OCI-LY7 (cell line): Measurements from ENCODE around the gene CCDC9B. TPM values are rescaled to one million over a fixed set of nuclear protein-coding genes. Genes with fewer than 3 reads are reported as not detected.
A peak's percentile ranks its signal among the peaks of the same experiment; 100 is the strongest.

Source experiments
- BruUV-seq: library from RNA; stranded (reverse); fragments of 400-500 nt; replicated peaks from 2 replicates; lab custom pipeline; 2021; lab: Mats Ljungman, UMichigan
- CTCF ChIA-PET: fragments of 300-600 bp; sonication (Branson Sonifier 250); formaldehyde crosslinking; loops from one replicate; lab custom pipeline; 2022; ENCODE audit warnings: antibody characterized with exemption; ENCODE audit not compliant: unreplicated experiment; lab: Charles Lee
- POLR2A ChIA-PET: fragments of 300-600 bp; sonication (Branson Sonifier 250); formaldehyde crosslinking; loops from one replicate; lab custom pipeline; 2022; ENCODE audit warnings: antibody characterized with exemption; lab: Charles Lee
- DNase-seq: peaks from one replicate; pipeline ENCODE4 v3.0.0-alpha.2; 2015; ENCODE audit warnings: low spot score
- H2AFZ ChIP-seq: fragments of 200-600 bp; sonication (generic), shearing (Covaris generic); 2 replicates; pipeline ENCODE4 v1.6.1; 2014; ENCODE audit warnings: mild to moderate bottlenecking, antibody characterized with exemption, low read length, moderate library complexity
- H3K27ac ChIP-seq: fragments of 200-600 bp; sonication (generic); 2 replicates; pipeline ENCODE4 v1.5.1; 2014; ENCODE audit warnings: mixed run types, low read depth, mild to moderate bottlenecking, moderate library complexity, low read length, inconsistent platforms; ENCODE audit not compliant: poor library complexity, severe bottlenecking
- H3K36me3 ChIP-seq: fragments of 200-600 bp; sonication (generic); 2 replicates; pipeline ENCODE4 v1.6.1; 2014; ENCODE audit warnings: mild to moderate bottlenecking, antibody characterized with exemption, low read length, moderate library complexity, mixed read lengths; ENCODE audit not compliant: insufficient read depth
- H3K4me1 ChIP-seq: fragments of 200-600 bp; sonication (generic); 2 replicates; pipeline ENCODE4 v1.5.1; 2014; ENCODE audit warnings: mild to moderate bottlenecking, low read length; ENCODE audit not compliant: insufficient read depth, poor library complexity, severe bottlenecking
- H3K4me2 ChIP-seq: fragments of 200-600 bp; sonication (generic); 2 replicates; pipeline ENCODE4 v1.6.1; 2014; ENCODE audit warnings: mild to moderate bottlenecking, low read length
- H3K4me3 ChIP-seq: fragments of 200-600 bp; sonication (generic); 2 replicates; pipeline ENCODE4 v1.5.1; 2014; ENCODE audit warnings: mild to moderate bottlenecking, low read depth, low read length; ENCODE audit not compliant: poor library complexity, severe bottlenecking
- H3K79me2 ChIP-seq: fragments of 200-600 bp; sonication (generic); 2 replicates; pipeline ENCODE4 v1.6.1; 2016; ENCODE audit warnings: low read depth, mild to moderate bottlenecking, low read length, moderate library complexity, mixed read lengths; ENCODE audit not compliant: insufficient read depth
- H3K9me2 ChIP-seq: fragments of 200-600 bp; sonication (generic); 2 replicates; pipeline ENCODE4 v1.6.1; 2016; ENCODE audit warnings: mild to moderate bottlenecking, low read length, mixed read lengths; ENCODE audit not compliant: insufficient read depth
- H3K9me3 ChIP-seq: fragments of 200-600 bp; sonication (generic); 2 replicates; pipeline ENCODE4 v1.6.1; 2014; ENCODE audit warnings: mild to moderate bottlenecking, mixed run types, low read length, mixed read lengths
- H4K20me1 ChIP-seq: fragments of 200-600 bp; sonication (generic); 2 replicates; pipeline ENCODE4 v1.6.1; 2014; ENCODE audit warnings: mild to moderate bottlenecking, antibody characterized with exemption, low read length, moderate library complexity, mixed read lengths; ENCODE audit not compliant: insufficient read depth
- EZH2phosphoT487 ChIP-seq: fragments of 200-600 bp; sonication (generic); IDR thresholded peaks from 2 replicates; pipeline ENCODE4 v1.6.1; 2018; ENCODE audit warnings: low read depth, borderline replicate concordance, mild to moderate bottlenecking, mixed run types, antibody characterized with exemption, low read length, moderate library complexity, mixed read lengths
- intact Hi-C: fragments of 100-400 bp; cut with micrococcal nuclease; formaldehyde crosslinking; loops from one replicate; pipeline ENCODE4 v1.10.0; 2022; ENCODE audit not compliant: unreplicated experiment
- total RNA-seq, 2 experiments: library from RNA; depleted of rRNA in 1 of 2; stranded (reverse); fragments of >200 nt in 1 of 2; shearing (Covaris generic) in 1 of 2; gene quantifications; 2 replicates each; pipeline ENCODE4 v1.2.3, GENCODE V29; 2014 to 2022
- TF ChIP-seq, protein P1 (sequence below): fragments of 200-600 bp; sonication (generic); conservative IDR thresholded peaks from 2 replicates; pipeline ENCODE4 v1.5.1; 2014; ENCODE audit warnings: mild to moderate bottlenecking, antibody characterized with exemption, low read length, moderate library complexity, mixed read lengths

The CCDC9B gene
- total RNA-seq, 2 experiments from 2014 or later = 1.4 TPM; not detected in 1

DNA sequence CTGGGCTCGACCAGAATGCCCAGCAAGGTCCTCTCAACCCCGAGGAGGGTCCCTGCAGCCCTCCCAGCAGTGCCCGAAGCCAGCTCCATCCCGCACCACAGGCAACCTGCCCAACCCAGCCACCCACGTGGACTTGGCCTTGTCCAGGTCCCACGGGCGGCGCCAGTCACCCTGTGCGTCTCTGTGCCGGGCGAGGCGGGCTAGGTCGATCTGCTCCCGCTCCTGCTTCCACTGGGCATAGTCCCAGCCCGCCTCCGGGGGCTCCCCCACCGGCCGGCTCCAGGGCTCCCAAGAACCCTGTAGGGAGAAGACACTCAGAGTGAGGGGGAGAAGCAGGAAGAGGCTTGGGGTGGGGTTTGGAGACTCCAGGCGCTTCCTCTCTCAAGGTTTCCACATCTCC is 3.1 kb downstream of the CCDC9B start:
- H3K4me1 ChIP-seq = peaks cover 13% of the 10 kb centered on the region
- no peak overlapping the region for H3K4me3 ChIP-seq
- DNase-seq = no peak
- peak overlapping the region; percentile 72 for H2AFZ ChIP-seq
- H3K9me2 ChIP-seq = no peaks in the 10 kb centered on the region
- H3K36me3 ChIP-seq = no peaks in the 10 kb centered on the region
- H3K9me3 ChIP-seq = no peaks in the 10 kb centered on the region
- TF ChIP-seq, protein P1, sequence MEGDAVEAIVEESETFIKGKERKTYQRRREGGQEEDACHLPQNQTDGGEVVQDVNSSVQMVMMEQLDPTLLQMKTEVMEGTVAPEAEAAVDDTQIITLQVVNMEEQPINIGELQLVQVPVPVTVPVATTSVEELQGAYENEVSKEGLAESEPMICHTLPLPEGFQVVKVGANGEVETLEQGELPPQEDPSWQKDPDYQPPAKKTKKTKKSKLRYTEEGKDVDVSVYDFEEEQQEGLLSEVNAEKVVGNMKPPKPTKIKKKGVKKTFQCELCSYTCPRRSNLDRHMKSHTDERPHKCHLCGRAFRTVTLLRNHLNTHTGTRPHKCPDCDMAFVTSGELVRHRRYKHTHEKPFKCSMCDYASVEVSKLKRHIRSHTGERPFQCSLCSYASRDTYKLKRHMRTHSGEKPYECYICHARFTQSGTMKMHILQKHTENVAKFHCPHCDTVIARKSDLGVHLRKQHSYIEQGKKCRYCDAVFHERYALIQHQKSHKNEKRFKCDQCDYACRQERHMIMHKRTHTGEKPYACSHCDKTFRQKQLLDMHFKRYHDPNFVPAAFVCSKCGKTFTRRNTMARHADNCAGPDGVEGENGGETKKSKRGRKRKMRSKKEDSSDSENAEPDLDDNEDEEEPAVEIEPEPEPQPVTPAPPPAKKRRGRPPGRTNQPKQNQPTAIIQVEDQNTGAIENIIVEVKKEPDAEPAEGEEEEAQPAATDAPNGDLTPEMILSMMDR = no peak
- no peak for TF ChIP-seq EZH2phosphoT487
- no peaks in the 10 kb centered on the region for H3K79me2 ChIP-seq
- BruUV-seq = no TSS peak
- H3K4me2 ChIP-seq = peak overlapping the region; percentile 35; the same call in 1 of the 2 replicates
- CTCF ChIA-PET = interaction anchor here (0.7 to 1.6 kb wide), 7 partner anchors 9 to 58 kb away, joined by 3 to 5 read pairs (median 4); partner anchors contain the start of genes INAFM2 and PLCB2
- intact Hi-C loops = no loop called here
- no peaks in the 10 kb centered on the region for H4K20me1 ChIP-seq
- POLR2A ChIA-PET = interaction anchor here (0.5 to 1.3 kb wide), 3 partner anchors 10 to 149 kb away, joined by 3 to 5 read pairs (median 3); partner anchors contain the start of gene INAFM2
- H3K27ac ChIP-seq = no peak overlapping the region

DNA sequence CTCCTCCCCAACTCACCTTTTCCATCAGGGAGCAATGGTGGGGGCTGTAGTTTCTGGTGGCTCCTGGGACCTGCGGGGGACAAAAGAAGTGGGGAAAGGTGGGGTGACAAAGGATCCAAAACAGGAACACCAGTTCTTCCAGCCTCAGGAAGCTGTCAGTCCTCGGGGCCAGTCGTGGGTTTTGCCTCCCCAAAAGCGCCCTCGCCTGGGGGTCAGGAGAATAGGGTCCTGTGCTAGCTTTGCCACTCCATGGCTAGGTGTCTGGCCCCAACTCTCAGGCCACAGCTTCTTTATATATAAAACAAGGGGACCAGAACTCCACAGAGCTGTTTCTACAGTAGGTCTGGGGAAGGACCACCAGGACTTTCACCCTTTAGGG is 4.0 kb downstream of the CCDC9B start:
- no peaks in the 10 kb centered on the region for H3K79me2 ChIP-seq
- BruUV-seq = no TSS peak
- no peaks in the 10 kb centered on the region for H3K36me3 ChIP-seq
- H4K20me1 ChIP-seq = no peaks in the 10 kb centered on the region
- no peak overlapping the region for H3K27ac ChIP-seq
- peaks cover 13% of the 10 kb centered on the region for H3K4me1 ChIP-seq
- H3K4me3 ChIP-seq = no peak overlapping the region
- intact Hi-C loops = no loop called here
- no peak overlapping the region; the same call in 1 of the 2 replicates for H3K4me2 ChIP-seq
- DNase-seq = peak; percentile 30
- H2AFZ ChIP-seq = peak overlapping the region; percentile 43
- H3K9me2 ChIP-seq = no peaks in the 10 kb centered on the region
- H3K9me3 ChIP-seq = no peaks in the 10 kb centered on the region
- ChIA-PET CTCF (interaction anchor here (0.7 to 1.6 kb wide), 4 partner anchors 8 to 58 kb away, joined by 3 to 4 read pairs (median 4); partner anchors contain the start of gene INAFM2), POLR2A (interaction anchor here (0.5 to 1.3 kb wide), 6 partner anchors 14 to 410 kb away, joined by 3 to 5 read pairs (median 3); partner anchors contain the start of gene INAFM2)
- TF ChIP-seq, protein P1 = peak; percentile 71
- no peak for TF ChIP-seq EZH2phosphoT487
